WTC11 (cell line): ENCODE data around the gene COLEC12.

ENCODE experiments used
- ELF4 ChIP-seq: sonication (generic); formaldehyde crosslinking; IDR thresholded peaks from 2 replicates; pipeline ENCODE4 v1.8.1; 2022; ENCODE audit warnings: low read depth, mild to moderate bottlenecking, moderate library complexity, missing genetic modification reagents
- TF ChIP-seq, protein P1 (sequence below): fragments of 200-600 bp; IDR thresholded peaks from 2 replicates; pipeline ENCODE4 v1.8.0; 2022; ENCODE audit warnings: antibody characterized with exemption

DNA sequence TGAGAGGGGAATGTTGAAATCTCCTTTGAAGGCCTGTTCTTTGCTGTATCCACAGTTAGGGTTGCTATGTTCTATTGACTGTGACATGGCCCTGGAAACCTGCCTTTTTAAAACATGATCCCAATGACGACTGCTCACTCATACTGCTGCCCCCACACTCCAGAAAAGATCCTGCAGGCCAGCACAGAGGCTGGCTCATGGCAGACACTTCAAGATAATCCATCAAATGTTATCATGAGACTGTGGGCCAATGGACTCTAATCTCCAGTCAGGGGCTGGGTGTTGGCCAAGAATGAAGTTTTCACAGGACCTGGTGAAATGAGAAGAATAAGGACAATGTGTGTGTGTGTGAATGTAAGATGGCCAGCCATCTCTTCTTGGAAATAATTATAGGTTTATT, 173.7 kb downstream of the COLEC12 start:
- TF ChIP-seq, protein P1, sequence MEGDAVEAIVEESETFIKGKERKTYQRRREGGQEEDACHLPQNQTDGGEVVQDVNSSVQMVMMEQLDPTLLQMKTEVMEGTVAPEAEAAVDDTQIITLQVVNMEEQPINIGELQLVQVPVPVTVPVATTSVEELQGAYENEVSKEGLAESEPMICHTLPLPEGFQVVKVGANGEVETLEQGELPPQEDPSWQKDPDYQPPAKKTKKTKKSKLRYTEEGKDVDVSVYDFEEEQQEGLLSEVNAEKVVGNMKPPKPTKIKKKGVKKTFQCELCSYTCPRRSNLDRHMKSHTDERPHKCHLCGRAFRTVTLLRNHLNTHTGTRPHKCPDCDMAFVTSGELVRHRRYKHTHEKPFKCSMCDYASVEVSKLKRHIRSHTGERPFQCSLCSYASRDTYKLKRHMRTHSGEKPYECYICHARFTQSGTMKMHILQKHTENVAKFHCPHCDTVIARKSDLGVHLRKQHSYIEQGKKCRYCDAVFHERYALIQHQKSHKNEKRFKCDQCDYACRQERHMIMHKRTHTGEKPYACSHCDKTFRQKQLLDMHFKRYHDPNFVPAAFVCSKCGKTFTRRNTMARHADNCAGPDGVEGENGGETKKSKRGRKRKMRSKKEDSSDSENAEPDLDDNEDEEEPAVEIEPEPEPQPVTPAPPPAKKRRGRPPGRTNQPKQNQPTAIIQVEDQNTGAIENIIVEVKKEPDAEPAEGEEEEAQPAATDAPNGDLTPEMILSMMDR = no peak
- no peak for TF ChIP-seq ELF4 (CRISPR knock-in tag)
